GM19099 (cell line): ENCODE results near the gene CRKL.

ENCODE experiments used
- POLR2A ChIP-seq: IDR thresholded peaks from 3 replicates; pipeline ENCODE4 v1.6.1; 2011; ENCODE audit warnings: low read depth; ENCODE audit not compliant: insufficient read length; ENCODE audit errors: extremely low read depth

The CRKL gene

DNA sequence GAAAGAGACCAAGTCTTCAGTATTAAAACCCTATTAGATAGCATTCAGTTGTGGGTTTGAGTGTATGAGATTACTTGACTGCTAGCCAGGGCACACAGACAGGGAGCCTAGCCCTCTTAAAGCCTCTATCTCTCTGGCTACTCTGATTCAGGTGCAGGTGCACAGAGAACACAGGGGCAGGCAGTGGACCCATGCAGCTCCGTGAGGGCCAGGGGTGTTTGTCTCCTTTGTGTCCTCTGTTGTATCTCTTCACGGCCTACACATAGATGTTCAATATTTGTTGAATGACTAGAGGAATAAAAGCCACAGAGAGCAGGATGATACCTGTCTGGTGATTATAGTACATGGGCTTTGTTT lies 28.3 kb downstream of the CRKL start:
- TF ChIP-seq POLR2A: no peak

DNA sequence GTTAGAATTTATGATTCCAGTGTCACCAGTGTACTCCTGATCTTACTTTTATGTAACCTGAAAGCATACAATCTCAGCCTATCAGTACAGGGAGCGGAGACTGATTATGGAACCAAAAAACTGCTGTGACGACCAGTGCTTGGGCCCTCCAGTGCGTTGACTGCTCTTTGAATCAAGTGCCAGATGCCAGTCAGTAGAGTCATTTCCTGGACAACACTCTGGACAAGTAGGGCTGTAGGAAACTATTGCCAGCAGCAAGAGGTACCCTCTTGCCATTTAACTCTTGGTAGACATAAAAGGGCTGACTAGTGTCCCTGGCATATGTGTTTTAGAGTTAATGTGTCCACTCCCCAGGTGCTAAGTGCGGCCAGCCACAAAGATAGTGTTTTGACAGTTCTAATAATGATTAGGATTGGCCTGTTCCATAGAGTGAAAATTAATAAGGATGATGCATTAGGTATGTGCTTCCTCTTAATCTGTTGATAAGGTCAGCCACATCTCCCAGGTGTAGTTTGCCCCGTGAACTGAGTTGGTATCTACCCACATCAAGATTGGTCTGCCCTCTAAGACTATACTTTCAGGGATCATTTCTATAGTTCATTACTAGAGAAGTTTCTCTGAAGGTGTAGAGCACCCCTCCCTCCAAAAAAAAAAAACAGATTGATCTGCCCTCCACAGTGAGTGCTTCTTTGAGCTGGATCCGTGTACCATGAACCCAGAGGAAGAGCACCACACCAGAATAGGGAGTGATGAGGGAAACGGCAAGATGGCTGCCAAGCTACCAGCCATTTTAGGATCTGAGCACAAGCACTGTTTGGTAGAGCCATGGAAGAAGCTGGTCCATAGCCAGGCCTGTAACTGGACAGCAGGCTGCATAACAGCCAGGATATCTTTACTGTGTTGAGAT lies 29.1 kb downstream of the CRKL start:
- TF ChIP-seq POLR2A: no peak

DNA sequence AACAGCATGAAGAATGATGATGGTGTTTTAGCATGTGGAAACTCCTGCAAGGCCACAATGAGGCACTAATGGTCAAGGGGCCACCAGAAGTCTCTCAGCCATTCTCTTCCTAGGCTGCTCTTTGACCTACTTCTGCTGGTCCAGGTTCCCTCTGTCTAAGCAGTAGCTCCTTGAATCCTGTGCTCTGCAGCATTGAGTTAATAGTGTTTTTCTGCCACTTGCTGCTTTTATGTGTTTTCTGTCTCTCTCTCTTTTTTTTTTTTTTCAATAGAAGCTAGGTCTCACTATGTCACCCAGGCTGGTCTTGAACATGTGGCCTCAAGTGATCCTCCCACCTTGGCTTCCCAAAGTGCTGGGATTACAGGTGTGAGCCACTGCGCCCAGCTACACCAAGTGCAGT lies 29.8 kb downstream of the CRKL start:
- no peak for TF ChIP-seq POLR2A

DNA sequence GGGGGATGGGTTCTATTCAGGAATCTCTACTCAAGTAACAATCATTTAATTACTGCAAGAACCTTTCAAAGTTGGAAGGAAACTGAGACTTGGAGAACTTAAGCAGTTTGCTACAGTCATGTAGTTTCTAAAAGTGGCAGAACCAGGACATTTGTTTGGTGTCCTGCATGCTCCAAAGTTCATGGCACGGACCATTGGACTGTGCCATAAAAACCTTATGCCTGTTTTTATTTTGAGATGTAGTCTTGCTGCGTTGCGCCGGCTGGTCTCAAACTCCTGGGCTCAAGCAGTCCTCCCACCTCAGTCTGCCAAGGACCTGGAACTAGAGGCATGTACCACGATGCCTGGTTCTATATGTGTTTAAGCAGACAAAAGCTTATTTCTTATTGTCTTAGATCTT lies 31.2 kb downstream of the CRKL start:
- TF ChIP-seq POLR2A: no peak

DNA sequence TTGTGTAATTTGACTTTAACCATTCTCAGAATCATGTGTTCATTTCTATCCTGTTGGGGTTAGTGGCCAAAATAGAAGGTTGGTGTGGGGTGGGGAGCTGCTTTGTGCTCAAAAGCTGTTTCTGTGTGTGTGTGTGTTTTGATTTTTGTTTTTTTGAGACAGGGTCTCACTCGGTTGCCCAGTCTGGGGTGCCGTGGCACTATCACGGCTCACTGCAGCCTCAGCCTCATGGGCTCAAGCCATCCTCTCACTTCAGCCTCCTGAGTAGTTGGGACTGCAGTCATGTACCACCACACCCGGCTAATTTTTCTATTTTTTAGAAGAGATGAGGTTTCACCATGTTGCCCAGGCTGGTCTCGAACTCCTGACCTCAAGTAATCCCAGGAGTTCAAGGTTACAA lies 31.8 kb downstream of the CRKL start:
- TF ChIP-seq POLR2A: no peak

DNA sequence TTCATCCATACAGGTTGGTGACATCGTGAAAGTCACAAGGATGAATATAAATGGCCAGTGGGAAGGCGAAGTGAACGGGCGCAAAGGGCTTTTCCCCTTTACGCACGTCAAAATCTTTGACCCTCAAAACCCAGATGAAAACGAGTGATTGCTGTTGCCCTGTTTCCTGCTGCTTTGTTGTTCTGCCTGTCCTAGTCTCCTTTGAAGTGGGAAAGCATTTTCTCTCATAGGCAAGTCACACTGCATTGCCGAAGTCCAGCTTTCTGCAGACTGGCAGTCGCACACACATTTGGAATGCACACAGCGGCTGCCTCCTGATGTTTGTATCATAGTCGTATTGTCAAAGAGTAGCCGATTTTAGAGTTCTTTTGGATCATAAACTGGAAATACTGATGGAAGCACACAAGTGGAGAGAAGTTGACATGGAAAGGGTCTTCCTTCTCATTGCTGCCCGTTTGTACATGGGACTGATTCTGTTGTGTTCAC lies 32.5 kb downstream of the CRKL start:
- no peak for TF ChIP-seq POLR2A

DNA sequence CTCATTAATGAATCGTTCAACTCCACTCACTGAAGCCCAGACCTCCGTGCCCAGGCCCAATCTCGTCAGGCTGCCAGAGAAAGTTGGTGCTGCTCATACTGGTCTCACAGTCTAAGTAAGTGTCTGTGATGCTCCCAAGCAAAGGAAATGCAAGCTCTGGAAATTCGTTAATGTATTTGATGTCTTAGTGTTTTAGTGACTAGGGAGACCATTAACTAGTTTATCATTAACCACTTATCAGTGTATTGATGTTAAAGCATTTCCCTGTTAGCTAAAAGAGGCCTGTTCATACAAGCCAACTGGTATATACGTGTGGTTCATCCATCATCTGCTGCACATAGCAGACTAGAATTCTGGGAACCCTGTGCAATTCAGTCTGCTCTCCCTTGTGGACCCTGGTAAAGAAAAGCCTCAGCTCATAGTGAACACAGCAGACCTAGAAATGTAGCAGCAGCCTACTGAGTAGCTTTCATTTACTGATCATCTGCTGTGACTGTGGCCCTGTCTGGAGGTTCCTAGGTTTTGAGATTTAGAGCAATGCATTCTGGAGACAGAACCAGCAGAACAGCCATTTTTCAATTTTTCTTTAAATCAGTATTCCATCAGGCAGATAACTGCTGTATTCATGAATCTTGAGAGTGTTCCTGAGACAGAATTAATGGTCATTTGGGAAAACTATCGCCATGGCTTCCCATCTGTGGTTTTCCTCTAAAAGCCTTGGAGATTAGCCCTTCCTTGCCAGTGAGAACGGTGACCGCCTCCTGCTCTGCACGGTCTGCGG lies 34.1 kb downstream of the CRKL start:
- TF ChIP-seq POLR2A: no peak

DNA sequence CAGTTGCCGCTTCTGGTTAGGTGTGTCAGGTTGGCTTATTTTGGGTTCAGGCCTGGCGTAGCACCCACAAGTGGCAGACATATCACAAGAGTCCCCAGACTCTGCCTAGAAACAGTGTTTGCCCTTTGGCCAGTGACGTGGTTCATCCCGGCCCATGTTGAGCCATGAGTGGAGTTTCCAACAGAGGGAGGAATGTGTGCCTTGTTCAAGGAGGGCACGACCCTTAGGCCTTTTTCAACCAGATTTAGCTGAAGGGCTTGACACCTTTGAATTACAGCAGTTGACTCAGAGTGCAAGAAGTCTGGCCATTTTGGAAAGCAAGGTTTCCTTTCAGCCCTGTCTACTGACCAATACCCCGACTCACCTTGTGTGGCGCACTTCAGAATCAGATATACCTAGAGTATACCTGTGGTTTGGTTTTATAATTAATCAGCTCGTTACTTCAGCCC lies 34.7 kb downstream of the CRKL start:
- no peak for TF ChIP-seq POLR2A

DNA sequence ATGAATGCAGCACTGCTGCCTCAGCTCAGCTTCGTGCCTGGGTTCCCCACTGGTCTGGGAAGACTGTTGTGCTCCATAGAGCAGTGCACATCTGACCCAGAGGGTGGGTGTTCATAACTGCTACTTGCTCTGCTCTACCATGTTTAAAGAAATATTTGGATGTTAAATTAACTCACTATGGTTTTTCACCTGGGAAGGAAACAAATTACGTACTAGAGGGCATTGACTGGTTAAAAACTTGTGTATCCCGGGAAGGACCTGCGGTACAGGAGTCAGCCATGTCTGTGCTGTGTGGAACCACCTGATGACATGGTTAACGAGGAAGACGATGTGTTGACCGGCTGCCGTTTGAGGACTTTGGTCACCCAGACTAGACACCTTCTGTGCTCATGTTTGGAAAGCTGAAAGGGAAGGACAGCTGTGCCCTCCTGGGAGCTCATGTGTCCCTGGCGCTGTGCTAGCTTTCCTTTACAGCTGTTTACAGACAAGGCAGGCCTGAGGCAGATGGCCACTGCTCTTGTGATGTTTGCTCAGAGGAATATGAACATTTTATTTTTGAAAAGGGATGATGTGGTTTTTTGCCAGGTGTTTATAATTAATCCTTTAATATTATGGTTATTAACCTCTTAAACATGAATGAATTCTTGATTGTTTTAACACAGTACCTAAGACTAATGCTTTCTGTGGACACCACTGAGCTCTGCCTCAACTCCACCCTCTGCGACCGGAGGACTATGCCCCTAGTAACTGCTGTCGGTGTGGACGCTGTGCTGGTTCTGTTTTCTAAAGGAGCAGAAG lies 35.5 kb downstream of the CRKL start:
- TF ChIP-seq POLR2A: no peak

DNA sequence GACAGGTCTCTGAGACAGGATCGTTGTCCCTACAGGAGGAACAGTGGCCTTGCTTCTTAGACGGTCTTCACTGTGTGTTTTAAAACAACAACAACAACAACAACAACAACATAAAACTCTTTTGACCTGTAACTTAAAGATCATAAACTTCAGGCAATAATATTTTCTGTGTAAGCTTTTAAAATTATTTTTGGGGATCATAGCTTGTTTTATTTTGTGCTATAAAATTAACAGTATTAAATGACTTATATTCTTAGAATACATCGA lies 36.1 kb downstream of the CRKL start:
- TF ChIP-seq POLR2A: no peak

DNA sequence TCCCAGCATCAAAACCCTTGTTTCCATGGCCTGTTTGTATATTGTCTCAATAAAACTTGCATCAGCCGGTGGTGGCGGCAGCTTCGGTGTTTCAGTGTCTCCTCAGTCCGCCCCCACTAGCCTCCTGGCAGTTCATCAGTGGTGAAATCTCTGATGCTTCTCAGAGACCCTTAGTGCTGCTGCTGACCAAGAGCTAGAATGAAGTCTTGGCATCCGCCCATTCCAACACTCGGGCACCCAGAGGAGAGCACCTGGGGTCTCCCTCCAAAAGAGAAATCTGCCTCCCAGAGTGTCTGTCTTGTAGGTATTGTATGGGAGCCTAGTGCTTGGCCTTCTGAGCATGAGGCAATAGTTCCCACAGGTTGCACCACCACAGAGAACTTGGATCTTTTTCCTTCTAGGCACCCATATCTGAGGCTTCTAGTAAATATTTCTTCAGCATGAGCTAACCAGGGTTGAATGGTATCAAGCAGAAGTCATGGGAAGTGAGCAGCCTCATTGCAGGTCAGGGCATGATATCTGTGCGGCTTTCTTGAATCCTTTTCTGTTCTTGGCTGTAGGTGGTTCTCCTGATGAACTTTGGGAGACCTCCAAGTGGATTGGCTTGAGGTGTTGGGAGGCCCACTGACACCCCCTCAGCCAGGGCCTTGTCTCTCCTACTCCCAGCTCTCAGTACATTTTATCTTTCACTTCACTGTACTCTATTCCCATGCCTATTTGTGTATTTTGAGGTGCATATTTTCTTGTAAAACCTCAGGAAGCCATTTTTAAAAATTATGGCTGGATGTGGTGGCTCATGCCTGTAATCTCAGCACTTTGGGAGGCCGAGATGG lies 36.7 kb downstream of the CRKL start:
- TF ChIP-seq POLR2A: no peak

DNA sequence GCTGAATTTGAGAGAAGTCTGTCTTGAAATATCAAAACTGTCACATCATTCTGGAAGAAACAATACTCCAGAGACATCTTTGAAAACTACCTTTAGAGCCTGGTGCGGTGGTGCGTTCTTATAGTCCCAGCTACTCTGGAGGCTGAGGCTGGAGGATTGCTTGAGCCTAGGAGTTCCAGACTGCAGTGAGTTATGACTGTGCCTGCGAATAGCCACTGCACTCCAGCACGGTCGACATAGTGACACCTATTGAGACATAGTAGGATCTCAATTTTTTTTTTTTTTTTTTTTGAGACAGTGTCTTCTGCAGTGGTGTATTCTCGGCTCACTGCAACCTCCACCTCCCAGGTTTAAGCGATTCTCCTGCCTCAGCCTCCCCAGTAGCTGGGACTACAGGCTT lies 38.3 kb downstream of the CRKL start:
- TF ChIP-seq POLR2A: no peak

DNA sequence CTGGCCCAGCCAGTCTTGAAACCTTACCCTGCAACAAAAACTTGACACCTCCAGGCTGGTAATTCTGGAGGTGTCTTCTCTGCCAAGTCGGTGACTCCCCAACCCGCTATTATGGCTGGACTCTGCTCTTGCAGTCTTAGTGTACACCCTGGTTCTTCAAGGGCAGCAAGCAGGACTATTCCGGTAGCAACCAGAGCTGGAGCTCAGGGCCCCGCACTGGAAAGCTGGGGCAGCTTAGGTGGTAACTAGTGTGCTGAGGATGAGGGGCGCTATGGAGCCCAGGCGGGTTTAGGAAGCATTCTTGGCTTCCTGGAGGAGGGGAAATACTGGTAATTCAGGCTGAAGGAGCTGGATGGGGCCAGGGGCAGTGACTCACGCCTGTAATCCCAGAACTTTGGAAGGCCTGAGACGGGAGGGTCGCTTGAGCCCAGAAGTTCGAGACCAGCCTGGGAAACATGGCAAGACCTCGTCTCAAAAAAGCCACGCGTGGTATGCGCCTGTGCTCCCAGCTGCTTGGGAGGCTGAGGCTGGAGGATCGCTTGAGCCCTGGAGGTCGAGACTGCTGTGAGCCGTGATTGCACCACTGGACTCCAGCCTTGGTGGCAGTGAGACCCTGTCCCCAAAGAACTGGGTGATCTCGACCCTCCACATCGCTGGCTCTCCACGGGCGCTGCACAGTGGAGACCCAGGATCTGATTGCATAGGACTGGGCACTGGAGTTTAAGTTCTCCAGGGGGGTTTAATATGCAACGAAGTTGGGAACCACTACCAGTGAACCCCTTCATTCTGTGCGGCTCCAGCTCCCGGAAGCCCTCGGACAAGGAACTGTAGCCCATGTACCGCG lies 39.3 kb downstream of the CRKL start:
- no peak for TF ChIP-seq POLR2A

DNA sequence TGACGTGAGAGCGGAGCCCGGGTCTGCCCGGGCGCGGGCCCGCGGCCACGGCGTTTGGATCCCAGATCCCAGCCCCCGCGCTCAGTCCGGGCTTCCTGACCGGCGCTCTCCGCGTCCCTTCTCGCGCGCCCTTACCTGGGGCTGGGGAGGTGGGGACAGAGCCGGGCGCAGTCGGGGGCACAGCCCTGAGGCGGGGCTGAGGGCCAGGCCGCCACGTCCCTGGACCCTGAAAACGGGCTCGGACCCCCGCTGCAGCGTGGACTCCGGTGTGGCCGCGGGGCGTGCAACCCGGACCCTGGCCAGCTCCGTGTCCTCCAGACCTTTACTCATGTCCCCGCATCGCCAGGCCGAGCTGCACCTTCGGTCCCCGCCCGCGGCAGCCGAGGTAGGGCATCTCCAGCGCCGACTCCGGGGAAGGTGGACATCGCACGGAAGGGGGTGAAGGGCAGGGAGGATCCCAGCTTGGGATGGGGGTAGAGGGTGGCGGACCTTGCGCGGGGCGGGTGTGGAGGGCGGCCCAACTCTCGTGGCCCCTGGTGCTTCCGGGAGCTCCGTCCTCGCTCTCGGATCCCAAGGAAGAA lies 40.0 kb downstream of the CRKL start:
- TF ChIP-seq POLR2A: no peak
